Astrocyte (in vitro differentiated cells and primary cell): Measurements from ENCODE around the gene TUBB8.

Experiments used
- EZH2 ChIP-seq: IDR thresholded peaks from 2 replicates; pipeline ENCODE4 v1.6.1; 2012; ENCODE audit warnings: mild to moderate bottlenecking, low read length, inconsistent platforms; ENCODE audit not compliant: insufficient read depth
- TF ChIP-seq, protein P1 (sequence below): IDR thresholded peaks from 2 replicates; pipeline ENCODE4 v1.5.1; 2011; ENCODE audit warnings: low read depth, mild to moderate bottlenecking, inconsistent platforms, low read length, moderate library complexity; ENCODE audit not compliant: insufficient read depth

- no peak for TF ChIP-seq EZH2
- TF ChIP-seq, protein P1, sequence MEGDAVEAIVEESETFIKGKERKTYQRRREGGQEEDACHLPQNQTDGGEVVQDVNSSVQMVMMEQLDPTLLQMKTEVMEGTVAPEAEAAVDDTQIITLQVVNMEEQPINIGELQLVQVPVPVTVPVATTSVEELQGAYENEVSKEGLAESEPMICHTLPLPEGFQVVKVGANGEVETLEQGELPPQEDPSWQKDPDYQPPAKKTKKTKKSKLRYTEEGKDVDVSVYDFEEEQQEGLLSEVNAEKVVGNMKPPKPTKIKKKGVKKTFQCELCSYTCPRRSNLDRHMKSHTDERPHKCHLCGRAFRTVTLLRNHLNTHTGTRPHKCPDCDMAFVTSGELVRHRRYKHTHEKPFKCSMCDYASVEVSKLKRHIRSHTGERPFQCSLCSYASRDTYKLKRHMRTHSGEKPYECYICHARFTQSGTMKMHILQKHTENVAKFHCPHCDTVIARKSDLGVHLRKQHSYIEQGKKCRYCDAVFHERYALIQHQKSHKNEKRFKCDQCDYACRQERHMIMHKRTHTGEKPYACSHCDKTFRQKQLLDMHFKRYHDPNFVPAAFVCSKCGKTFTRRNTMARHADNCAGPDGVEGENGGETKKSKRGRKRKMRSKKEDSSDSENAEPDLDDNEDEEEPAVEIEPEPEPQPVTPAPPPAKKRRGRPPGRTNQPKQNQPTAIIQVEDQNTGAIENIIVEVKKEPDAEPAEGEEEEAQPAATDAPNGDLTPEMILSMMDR = no peak
These were observed 36.9 kb upstream of the TUBB8 start for GRCh38 chr10:86031-86430.
